ENCODE measurements around the gene EFCC1.

GRCh38 chr3:129045675-129046036 is 44.6 kb downstream of the EFCC1 start:
- TF ChIP-seq CTCF (IDR thresholded peaks at IDR 0.05) (no peak), POLR2A (IDR thresholded peaks at IDR 0.05) (no peak)
